ENCODE data around the gene IL15RA. TPM values are rescaled to one million over a fixed set of nuclear protein-coding genes. Genes with fewer than 3 reads are reported as not detected.
"Not testable (repeated sequence)": the region's sequence is repeated elsewhere in the genome, so short reads cannot be mapped to it uniquely, and the experiment has no call there.

The IL15RA gene
- total RNA-seq, 1 donor from 2014 or later: 19.2 TPM

DNA sequence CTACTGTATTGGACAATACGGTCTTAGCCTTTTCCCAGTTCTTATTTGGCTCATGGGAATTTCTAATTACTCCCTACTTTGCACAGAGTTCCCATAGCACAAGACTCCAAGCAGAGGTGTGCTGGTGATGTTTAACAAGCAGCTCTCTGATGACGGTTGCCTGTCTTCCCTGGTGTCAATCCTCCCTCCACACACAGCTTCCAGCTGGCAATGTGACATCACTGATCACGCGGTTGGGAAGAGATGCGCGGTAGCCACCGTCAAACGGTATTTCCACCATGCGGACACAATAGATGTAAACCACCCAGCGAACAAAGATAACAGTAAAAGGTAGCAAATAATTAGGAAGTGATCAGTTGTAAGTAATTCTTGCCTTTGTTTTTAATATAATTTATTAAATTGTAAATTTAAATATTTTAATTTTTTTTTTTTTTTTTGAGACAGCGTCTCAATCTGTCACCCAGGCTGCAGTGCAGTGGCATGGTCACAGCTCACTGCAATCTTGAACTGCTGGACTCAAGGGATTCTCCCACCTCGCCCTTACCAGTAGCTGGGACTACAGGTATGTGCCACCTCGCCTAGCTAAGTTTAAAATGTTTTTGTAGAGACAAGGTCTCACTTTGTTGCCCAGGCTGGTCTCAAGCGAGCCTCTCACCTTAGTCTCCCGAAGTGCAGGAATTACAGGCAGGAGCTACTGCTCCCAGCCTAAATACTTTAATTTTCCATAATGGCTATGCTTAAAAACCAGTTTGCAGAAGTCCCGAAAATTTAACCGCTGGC is 36.3 kb upstream of the IL15RA start:
- no peaks in the 10 kb centered on the region for H3K27me3 Mint-ChIP-seq (ENCODE audit: low read depth)
- DNase-seq (ENCODE audit: low spot score): no peak
- intact Hi-C loops (cut with micrococcal nuclease): loop anchor here (2.0 kb wide), 1 partner anchor 75 kb away; the partner anchor contains the start of gene RBM17
- H3K4me3 Mint-ChIP-seq (ENCODE audit: low read depth): no peak overlapping the region
- peak overlapping the region; percentile 80 for H3K27ac Mint-ChIP-seq
- peaks cover 79% of the 10 kb centered on the region for H3K36me3 Mint-ChIP-seq (ENCODE audit: low read depth)
- peaks cover 5% of the 10 kb centered on the region for H3K9me3 Mint-ChIP-seq
- peaks cover 58% of the 10 kb centered on the region for H3K4me1 Mint-ChIP-seq (ENCODE audit: low read depth)

DNA sequence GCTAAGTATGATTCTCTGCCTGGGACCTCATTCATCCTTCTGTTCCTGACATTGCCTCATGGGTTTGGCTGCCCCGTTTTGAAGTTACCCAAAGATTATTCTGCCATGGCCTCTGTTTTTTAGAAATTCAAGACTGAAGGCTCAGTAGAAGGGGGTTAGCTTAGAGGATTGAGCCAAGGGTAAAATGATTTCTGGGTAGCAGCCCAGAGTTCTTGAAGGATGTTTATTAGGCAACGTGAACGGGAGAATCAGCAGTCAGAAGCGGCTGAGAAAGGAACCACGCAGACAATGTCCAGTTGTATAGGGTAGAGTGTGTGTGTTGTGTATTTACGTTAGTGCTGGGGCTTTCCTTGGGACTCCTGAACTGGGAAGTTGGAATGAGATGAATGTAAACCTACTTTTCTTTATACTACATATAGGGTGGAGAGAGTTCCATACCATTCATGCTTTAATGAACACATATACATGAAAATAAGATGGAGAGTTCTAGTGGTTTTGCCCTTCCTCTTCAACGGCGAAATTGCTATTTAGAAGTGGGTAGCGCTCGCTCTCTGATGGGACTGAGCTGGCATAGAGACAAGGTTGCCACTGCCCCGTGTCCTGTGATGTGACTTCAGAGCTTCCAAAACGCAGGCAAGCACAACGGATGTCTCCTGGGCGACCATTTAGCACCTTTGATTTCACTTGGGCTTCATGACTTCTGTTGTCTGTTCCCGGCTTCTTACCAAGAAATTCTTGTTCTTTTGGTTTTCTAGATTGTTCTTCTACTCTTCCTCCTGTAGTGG is 35.0 kb upstream of the IL15RA start:
- no peak for DNase-seq (ENCODE audit: low spot score)
- peak overlapping the region; percentile 6 for H3K27ac Mint-ChIP-seq
- H3K9me3 Mint-ChIP-seq: peaks cover 18% of the 10 kb centered on the region
- peaks cover 79% of the 10 kb centered on the region for H3K36me3 Mint-ChIP-seq (ENCODE audit: low read depth)
- intact Hi-C loops (cut with micrococcal nuclease): no loop called here
- H3K4me3 Mint-ChIP-seq (ENCODE audit: low read depth): no peak overlapping the region
- no peaks in the 10 kb centered on the region for H3K27me3 Mint-ChIP-seq (ENCODE audit: low read depth)
- peaks cover 54% of the 10 kb centered on the region for H3K4me1 Mint-ChIP-seq (ENCODE audit: low read depth)

DNA sequence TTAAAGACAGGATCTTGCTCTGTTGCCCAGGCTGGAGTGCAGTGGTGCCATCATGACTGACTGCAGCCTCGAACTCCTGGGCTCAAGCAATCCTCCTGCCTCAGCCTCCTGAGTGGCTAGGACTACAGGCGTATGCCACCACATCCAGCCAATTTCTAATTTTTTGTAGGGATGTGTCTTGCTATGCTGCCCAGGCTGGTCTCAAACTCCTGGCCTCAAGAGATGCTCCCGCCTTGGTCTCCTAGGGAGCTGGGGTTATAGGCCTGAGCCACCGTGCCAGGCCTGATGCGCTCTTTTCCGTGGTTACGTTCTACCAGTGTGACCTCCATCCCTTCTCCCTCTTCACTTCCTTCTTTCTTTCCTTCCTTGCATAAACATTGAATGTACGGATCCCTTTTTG is 34.2 kb upstream of the IL15RA start:
- peak overlapping the region; percentile 62 for H3K27ac Mint-ChIP-seq
- peaks cover 26% of the 10 kb centered on the region for H3K9me3 Mint-ChIP-seq
- H3K4me3 Mint-ChIP-seq (ENCODE audit: low read depth): no peak overlapping the region
- no peak for DNase-seq (ENCODE audit: low spot score)
- H3K36me3 Mint-ChIP-seq (ENCODE audit: low read depth): peaks cover 81% of the 10 kb centered on the region
- no peaks in the 10 kb centered on the region for H3K27me3 Mint-ChIP-seq (ENCODE audit: low read depth)
- peaks cover 50% of the 10 kb centered on the region for H3K4me1 Mint-ChIP-seq (ENCODE audit: low read depth)
- intact Hi-C loops (cut with micrococcal nuclease): loop anchor here (2.0 kb wide), 1 partner anchor 35 kb away; the partner anchor contains the start of gene IL15RA

DNA sequence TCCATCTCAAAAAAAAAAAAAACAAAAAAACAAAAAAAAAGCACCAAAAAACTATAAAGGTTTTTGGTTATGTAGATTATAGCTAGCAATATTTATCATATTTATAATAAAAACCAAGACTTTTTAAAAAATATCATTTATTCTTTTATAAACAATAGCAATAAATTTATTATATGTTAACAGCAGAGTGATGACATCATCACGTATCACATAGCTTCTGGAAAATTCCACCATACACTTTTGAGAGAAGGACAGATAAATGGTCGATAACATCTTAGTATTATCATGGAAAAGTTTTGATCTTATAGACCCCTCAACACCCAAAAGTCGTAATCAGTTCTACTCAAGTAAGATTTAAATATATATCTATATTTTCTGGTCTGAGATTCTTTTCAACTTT is 33.2 kb upstream of the IL15RA start:
- peaks cover 49% of the 10 kb centered on the region for H3K4me1 Mint-ChIP-seq (ENCODE audit: low read depth)
- no peak for DNase-seq (ENCODE audit: low spot score)
- intact Hi-C loops (cut with micrococcal nuclease): loop anchor here (2.0 kb wide), 1 partner anchor 34 kb away; the partner anchor contains the start of gene IL15RA
- no peak overlapping the region for H3K4me3 Mint-ChIP-seq (ENCODE audit: low read depth)
- H3K27ac Mint-ChIP-seq: no peak overlapping the region
- no peaks in the 10 kb centered on the region for H3K27me3 Mint-ChIP-seq (ENCODE audit: low read depth)
- H3K36me3 Mint-ChIP-seq (ENCODE audit: low read depth): peaks cover 72% of the 10 kb centered on the region
- H3K9me3 Mint-ChIP-seq: peaks cover 27% of the 10 kb centered on the region

DNA sequence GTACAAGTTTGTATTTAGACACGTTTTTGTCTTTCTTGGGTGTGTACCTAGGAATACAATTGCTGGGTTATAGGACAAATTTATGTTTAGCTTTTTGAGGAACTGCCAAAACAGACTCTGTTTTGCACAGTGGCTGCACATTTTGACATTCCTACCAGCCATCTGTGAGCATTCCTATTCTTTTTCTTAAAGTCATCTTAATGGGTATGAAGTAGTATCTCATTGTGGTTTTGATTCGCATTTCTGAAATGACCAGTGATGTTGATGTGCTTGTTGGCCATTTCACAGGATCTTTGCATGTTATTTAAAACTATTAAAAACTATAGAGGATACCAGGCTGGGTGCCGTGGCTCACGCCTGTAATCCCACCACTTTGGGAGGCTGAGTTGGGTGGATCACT is 32.6 kb upstream of the IL15RA start:
- H3K9me3 Mint-ChIP-seq: peaks cover 27% of the 10 kb centered on the region
- H3K27ac Mint-ChIP-seq: peak overlapping the region; percentile 43
- H3K4me3 Mint-ChIP-seq (ENCODE audit: low read depth): no peak overlapping the region
- peaks cover 48% of the 10 kb centered on the region for H3K4me1 Mint-ChIP-seq (ENCODE audit: low read depth)
- DNase-seq (ENCODE audit: low spot score): no peak
- no peaks in the 10 kb centered on the region for H3K27me3 Mint-ChIP-seq (ENCODE audit: low read depth)
- intact Hi-C loops (cut with micrococcal nuclease): loop anchor here (1.0 to 2.0 kb wide), 2 partner anchors 9 to 33 kb away; partner anchors contain the start of gene IL15RA
- peaks cover 66% of the 10 kb centered on the region for H3K36me3 Mint-ChIP-seq (ENCODE audit: low read depth)

DNA sequence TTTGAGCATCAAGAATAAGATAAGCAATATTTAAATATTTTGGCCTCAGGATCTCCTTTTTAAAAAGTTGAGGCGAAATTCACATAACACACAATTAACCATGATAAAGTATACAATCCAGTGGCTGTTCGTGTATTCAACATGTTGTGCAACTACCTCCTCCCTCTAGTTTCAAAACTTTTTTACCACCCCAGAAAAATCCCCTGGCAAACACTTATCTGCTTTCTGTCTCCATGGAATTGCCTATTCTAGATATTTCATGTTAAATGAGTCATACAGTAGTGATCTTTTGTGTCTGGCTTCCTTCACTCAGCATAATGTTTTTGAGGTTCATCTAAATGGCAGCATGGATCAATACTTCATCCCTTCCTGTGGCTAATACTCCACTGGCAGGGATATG is 31.8 kb upstream of the IL15RA start:
- Mint-ChIP-seq H3K4me1 (ENCODE audit: low read depth) (peaks cover 48% of the 10 kb centered on the region), H3K36me3 (ENCODE audit: low read depth) (peaks cover 66% of the 10 kb centered on the region), H3K27me3 (ENCODE audit: low read depth) (no peaks in the 10 kb centered on the region), H3K4me3 (ENCODE audit: low read depth) (no peak overlapping the region), H3K9me3 (peaks cover 27% of the 10 kb centered on the region), H3K27ac (peak overlapping the region; percentile 43)
- DNase-seq (ENCODE audit: low spot score): no peak
- intact Hi-C loops (cut with micrococcal nuclease): loop anchor here (1.0 kb wide), 1 partner anchor 8 kb away; no protein-coding TSS in a partner anchor

DNA sequence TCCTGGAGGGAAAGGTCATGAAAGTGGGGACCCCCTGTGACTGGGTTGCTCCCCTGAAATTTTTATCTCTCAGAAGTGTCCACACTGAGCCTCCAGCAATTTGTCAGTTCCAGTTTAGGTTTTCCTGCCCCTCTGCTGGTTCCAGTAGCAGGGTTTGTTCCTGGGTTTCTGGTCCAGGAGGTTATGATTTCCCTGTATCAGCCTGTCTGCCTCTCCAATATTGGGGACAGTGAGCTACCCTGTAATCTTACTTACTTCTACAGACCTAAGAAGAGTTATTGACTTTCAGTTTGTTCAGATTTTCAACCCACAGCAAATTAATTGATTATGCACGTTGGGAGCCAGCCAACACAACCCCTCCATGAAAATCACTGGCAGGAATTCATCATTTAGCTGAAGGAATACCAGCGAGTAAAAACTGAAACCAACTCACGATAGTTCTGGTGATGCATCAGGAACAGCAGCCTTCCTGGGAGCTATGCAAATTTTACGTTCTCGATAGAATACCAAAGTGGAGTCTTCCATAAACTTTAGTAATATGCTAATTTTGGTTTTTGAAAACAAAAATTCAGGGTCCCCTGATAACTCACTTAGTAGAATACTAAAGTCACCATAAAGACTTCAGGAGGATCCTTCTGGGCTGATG is 31.3 kb upstream of the IL15RA start:
- Mint-ChIP-seq H3K9me3 (peaks cover 27% of the 10 kb centered on the region), H3K36me3 (ENCODE audit: low read depth) (peaks cover 66% of the 10 kb centered on the region), H3K27ac (no peak overlapping the region), H3K4me3 (ENCODE audit: low read depth) (no peak overlapping the region), H3K4me1 (ENCODE audit: low read depth) (peaks cover 49% of the 10 kb centered on the region), H3K27me3 (ENCODE audit: low read depth) (no peaks in the 10 kb centered on the region)
- DNase-seq (ENCODE audit: low spot score): no peak
- intact Hi-C loops (cut with micrococcal nuclease): loop anchor here (1.0 kb wide), 1 partner anchor 7 kb away; no protein-coding TSS in a partner anchor

DNA sequence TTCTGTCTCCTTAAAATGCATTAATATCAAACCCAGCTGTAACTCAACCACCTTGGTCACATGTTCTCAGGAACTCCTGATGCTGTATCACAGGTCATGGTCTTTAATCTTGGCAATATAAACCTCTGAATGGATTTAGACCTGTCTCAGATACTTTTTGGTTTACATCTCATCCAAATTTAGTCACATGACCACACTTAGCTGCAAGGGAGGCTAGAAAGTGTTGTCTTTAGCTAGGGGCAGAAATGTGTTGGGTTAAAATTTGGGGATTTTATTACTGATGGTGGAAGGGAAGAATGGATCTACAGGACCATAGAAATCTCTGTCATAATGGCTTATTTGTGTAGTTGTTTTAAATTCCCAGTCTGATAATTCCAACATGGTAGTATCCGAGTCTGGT is 29.6 kb upstream of the IL15RA start:
- intact Hi-C loops (cut with micrococcal nuclease): no loop called here
- peaks cover 56% of the 10 kb centered on the region for H3K4me1 Mint-ChIP-seq (ENCODE audit: low read depth)
- peaks cover 27% of the 10 kb centered on the region for H3K9me3 Mint-ChIP-seq
- peaks cover 52% of the 10 kb centered on the region for H3K36me3 Mint-ChIP-seq (ENCODE audit: low read depth)
- no peak overlapping the region for H3K27ac Mint-ChIP-seq
- no peak overlapping the region for H3K4me3 Mint-ChIP-seq (ENCODE audit: low read depth)
- DNase-seq (ENCODE audit: low spot score): no peak
- H3K27me3 Mint-ChIP-seq (ENCODE audit: low read depth): no peaks in the 10 kb centered on the region

DNA sequence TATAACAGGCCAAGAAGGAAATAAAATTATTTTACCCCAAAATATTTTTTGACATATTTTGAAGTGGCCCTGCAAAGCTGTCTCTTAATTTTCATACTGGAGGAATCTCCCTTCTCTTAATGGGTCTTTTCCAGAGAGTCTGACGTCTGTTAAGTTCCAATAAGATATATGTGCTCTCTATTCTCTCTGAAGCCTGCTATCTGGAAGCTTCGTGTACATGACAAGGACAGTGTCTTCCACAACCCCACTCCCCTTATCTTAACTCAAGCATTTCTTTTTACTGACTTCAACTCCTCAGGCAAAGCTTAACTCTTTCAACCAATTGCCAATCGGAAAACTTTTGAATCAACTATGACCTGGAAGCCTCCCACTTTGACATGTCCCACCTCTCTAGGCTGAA is 29.2 kb upstream of the IL15RA start:
- Mint-ChIP-seq H3K27me3 (ENCODE audit: low read depth) (no peaks in the 10 kb centered on the region), H3K4me3 (ENCODE audit: low read depth) (no peak overlapping the region), H3K36me3 (ENCODE audit: low read depth) (peaks cover 48% of the 10 kb centered on the region), H3K4me1 (ENCODE audit: low read depth) (peaks cover 56% of the 10 kb centered on the region), H3K9me3 (peaks cover 27% of the 10 kb centered on the region), H3K27ac (no peak overlapping the region)
- DNase-seq (ENCODE audit: low spot score): no peak
- intact Hi-C loops (cut with micrococcal nuclease): no loop called here

DNA sequence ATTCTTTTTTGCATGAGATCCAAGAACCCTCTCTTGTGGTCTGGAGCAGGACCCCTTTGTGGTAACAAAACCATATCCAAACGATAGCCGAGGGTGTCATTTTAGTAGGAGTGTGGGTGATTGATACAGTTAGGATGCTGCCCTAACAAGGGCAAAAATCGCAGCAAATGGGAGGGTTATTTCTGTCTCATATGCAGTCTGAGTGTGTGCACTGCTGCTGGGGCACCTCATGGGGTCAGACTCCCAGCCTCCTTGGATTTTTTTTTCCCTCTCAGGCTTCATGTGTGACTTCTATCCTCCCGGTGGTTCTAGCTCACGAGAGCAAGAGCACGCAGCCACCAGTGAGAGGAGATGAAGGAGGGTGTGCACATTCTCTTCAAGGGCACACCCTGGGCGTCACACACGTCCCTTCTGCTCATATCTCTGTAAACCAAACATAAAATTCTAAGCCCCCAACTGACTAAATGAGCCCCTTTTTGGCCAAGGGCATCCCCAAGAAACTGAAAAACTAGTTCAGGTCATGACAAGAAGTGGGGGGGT is 28.6 kb upstream of the IL15RA start:
- Mint-ChIP-seq H3K9me3 (peaks cover 27% of the 10 kb centered on the region), H3K4me1 (ENCODE audit: low read depth) (peaks cover 55% of the 10 kb centered on the region), H3K4me3 (ENCODE audit: low read depth) (no peak overlapping the region), H3K27me3 (ENCODE audit: low read depth) (no peaks in the 10 kb centered on the region), H3K36me3 (ENCODE audit: low read depth) (peaks cover 42% of the 10 kb centered on the region), H3K27ac (no peak overlapping the region)
- intact Hi-C loops (cut with micrococcal nuclease): no loop called here
- DNase-seq (ENCODE audit: low spot score): no peak

DNA sequence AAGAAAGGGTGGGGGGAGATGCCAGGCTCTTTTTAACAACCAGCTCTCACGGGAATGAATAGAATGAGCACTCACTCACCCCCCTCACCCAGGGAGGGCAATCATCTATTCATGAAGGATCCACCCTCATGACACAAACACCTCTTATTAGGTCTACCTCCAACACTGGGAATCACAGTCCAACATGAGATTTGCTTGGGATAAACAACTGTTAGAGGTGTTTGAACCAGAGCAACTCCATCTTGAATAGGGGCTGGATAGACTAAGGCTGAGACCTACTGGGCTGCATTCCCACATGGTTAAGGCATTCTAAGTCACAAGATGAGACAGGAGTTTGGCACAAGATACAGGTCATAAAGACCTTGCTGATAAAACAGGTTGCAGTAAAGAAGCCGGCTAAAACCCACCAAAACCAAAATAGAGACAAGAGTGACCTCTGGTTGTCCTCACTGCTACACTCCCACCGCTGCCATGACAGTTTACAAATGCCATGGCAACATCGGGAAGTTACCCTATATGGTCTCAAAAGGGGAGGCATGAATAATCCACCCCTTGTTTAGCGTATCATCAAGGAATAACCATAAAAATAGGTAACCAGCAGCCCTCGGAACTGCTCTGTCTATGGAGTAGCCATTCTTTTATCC is 27.9 kb upstream of the IL15RA start:
- H3K9me3 Mint-ChIP-seq: peaks cover 27% of the 10 kb centered on the region
- H3K27ac Mint-ChIP-seq; H3K4me3 Mint-ChIP-seq (ENCODE audit: low read depth); H3K27me3 Mint-ChIP-seq (ENCODE audit: low read depth); intact Hi-C loops (cut with micrococcal nuclease); DNase-seq (ENCODE audit: low spot score): not testable (repeated sequence)
- peaks cover 41% of the 10 kb centered on the region for H3K36me3 Mint-ChIP-seq (ENCODE audit: low read depth)
- H3K4me1 Mint-ChIP-seq (ENCODE audit: low read depth): peaks cover 59% of the 10 kb centered on the region

Measured in activated T-helper 2 cell treated with anti-CD3 and anti-CD28 coated beads, Interferon-gamma antibody, Interleukin-2, Interleukin-4, amounts not matched to agents 10 μg/mL and 5 μg/mL and 100 μg/mL, durations not matched to agents 14 hours and 24 hours and 36 hours (primary cell).